GM21390 (cell line): ENCODE data around the gene MMP15.

Experiments
- ATAC-seq: cut with Tn5 transposase; IDR thresholded peaks from one replicate; pipeline ENCODE4 v1.9.1; 2021; ENCODE audit not compliant: unreplicated experiment

The MMP15 gene

GRCh38 chr16:58018803-58019202 lies 6.8 kb upstream of the MMP15 start:
- no peak for ATAC-seq

- no peak for ATAC-seq
Observed at GRCh38 chr16:58019866-58020538, 5.6 kb upstream of the MMP15 start.

GRCh38 chr16:58020628-58021521 lies 4.7 kb upstream of the MMP15 start:
- no peak for ATAC-seq

- no peak for ATAC-seq
Observed at GRCh38 chr16:58021661-58022551, 3.6 kb upstream of the MMP15 start.

- no peak for ATAC-seq
Observed at GRCh38 chr16:58022601-58023371, 2.8 kb upstream of the MMP15 start.

- no peak for ATAC-seq
Observed at GRCh38 chr16:58024486-58025350, 836 bp upstream of the MMP15 start.

- ATAC-seq: no peak
Observed at GRCh38 chr16:58026139-58026704, 668 bp downstream of the MMP15 start.

GRCh38 chr16:58026705-58027160 lies 1.2 kb downstream of the MMP15 start:
- no peak for ATAC-seq

- ATAC-seq: no peak
Observed at GRCh38 chr16:58027161-58027915, 1.8 kb downstream of the MMP15 start.

GRCh38 chr16:58027916-58028455 lies 2.4 kb downstream of the MMP15 start:
- ATAC-seq: no peak

- ATAC-seq: no peak
Observed at GRCh38 chr16:58028541-58029070, 3.1 kb downstream of the MMP15 start.

- no peak for ATAC-seq
Observed at GRCh38 chr16:58029410-58029809, 3.9 kb downstream of the MMP15 start.

GRCh38 chr16:58030136-58030840 lies 4.7 kb downstream of the MMP15 start:
- no peak for ATAC-seq

- no peak for ATAC-seq
Observed at GRCh38 chr16:58031016-58031800, 5.7 kb downstream of the MMP15 start.

- ATAC-seq: no peak
Observed at GRCh38 chr16:58032710-58033293, 7.2 kb downstream of the MMP15 start.

- ATAC-seq: no peak
Observed at GRCh38 chr16:58034128-58034685, 8.7 kb downstream of the MMP15 start.
